HTR-8/SVneo (cell line): Measurements from ENCODE around the gene SCOC.
"Not testable (repeated sequence)": the region's sequence is repeated elsewhere in the genome, so short reads cannot be mapped to it uniquely, and the experiment has no call there.

Source experiments
- DNase-seq: peaks from one replicate; pipeline ENCODE4 v3.0.0; 2011; ENCODE audit warnings: low spot score, mixed read lengths; ENCODE audit not compliant: insufficient read length
- FAIRE-seq: peaks from 2 replicates; lab custom pipeline; 2011; peaks lifted over from hg19 to GRCh38; lab: Jason Lieb, UNC

SCOC gene

DNA sequence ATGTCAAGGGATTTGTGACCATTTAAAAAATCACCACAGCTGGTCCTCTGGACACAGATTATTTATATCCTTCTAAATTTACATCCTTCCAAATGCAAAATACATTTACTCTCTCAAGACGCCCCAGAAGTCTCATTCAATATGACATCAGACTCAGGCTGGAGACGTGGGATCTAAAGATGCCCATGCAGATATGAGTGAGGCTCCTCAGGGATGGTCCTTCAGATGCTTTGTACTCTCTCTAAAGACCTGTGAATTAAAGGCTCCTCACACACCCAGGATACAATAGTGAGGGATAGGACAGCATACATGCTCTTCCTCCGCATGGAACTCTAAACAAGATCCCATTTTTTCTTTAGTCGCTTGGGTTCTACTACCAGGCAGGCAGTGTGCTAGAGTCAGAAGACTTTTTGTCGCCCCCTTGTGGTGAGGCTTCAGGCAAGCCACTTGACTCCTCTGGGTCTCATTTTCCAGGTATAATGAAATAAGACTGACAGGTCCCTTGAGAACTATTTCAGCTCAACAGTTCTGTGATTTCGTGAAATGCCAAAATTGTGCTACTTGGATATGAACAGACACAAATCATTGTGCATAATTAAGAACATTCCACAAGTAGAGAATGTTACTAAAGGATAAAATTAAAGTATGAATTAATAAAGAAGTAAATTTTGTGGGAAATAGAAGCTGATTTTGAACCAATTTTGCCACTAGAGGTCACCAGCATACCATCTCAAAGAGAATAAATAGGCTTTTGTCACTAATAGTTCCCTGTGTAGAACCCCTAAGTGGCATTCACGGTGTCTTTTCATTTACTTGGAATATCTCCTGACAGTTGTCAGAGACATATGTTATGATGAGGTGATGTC, 13.7 kb upstream of the SCOC start:
- DNase-seq (peak; percentile 62), FAIRE-seq (no peak)

GRCh38 chr4:140361099-140361498, 12.3 kb upstream of the SCOC start:
- FAIRE-seq: no peak
- DNase-seq: no peak

GRCh38 chr4:140363051-140363450, 10.4 kb upstream of the SCOC start:
- no peak for DNase-seq
- FAIRE-seq: no peak

GRCh38 chr4:140363558-140363957, 9.9 kb upstream of the SCOC start:
- FAIRE-seq: no peak
- no peak for DNase-seq

GRCh38 chr4:140367738-140368137, 5.7 kb upstream of the SCOC start:
- DNase-seq (no peak), FAIRE-seq (no peak)

GRCh38 chr4:140368686-140369085, 4.8 kb upstream of the SCOC start:
- DNase-seq (no peak), FAIRE-seq (no peak)

GRCh38 chr4:140372751-140373327, 607 bp upstream of the SCOC start:
- FAIRE-seq: no peak
- DNase-seq: no peak

- FAIRE-seq (no peak), DNase-seq (no peak)
Measured at GRCh38 chr4:140374130-140374477, 658 bp downstream of the SCOC start.

- FAIRE-seq (no peak), DNase-seq (no peak)
Measured at GRCh38 chr4:140382732-140383131, 9.3 kb downstream of the SCOC start.

DNA sequence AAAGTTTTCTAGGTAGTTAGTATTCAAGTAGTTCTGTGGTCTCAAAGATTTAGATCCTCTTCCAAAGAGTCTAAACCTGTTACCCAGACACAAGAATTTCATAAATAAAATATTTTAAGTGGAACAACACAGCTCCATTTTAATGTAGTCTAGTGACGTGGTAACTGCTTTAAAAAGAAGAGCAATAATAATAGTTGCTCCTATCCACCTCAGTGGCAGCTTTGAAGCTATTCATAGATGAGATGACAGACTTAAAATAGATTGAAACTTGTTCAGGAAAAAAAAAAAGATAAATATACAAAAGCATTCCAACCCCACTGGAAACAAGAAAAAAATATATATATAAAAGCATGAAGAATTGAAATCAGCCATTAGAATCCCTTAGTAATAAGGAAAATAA, 14.6 kb downstream of the SCOC start:
- DNase-seq (no peak), FAIRE-seq (no peak)

- no peak for DNase-seq
- no peak for FAIRE-seq
Measured at GRCh38 chr4:140395668-140396067, 22.2 kb downstream of the SCOC start.

DNA sequence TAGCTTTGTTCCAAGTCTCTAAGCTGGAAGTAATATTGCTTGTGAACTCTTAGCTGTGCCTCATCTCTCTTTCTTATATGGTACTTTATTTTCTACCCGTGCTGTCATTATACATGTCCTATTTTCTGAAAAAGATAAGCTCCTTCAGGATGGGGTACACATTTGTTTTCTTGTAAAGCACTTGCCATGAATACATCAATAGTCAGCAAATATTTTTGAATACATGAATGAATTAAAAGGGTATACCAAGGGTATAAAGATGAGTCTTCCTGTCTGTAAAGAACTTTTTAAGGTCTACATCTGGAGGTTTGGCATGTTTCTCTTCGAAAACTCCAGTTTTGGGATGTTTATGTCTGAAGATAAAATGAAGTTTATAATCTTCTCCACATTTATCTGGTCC, 26.7 kb downstream of the SCOC start:
- DNase-seq (no peak), FAIRE-seq (no peak)

DNA sequence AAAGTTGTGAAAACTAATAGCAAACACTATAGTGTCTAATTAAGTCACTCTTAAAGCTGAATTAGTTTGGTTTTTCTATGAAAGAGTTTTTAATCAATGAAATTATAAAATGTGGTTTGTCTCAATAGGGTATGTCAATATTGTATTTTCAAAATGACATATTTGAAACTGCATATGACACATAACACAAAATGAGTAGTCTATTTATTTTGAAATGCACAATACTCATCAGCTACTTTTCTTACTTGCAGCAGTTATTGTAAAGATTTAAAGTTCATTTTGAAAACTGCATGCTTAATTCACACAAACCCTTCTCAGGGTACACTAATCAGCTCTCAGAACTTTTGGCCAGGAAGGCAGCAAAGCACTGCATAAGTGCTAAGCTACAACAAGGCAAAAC, 32.8 kb downstream of the SCOC start:
- DNase-seq (no peak), FAIRE-seq (no peak)

GRCh38 chr4:140408974-140409373, 35.5 kb downstream of the SCOC start:
- no peak for FAIRE-seq

DNA sequence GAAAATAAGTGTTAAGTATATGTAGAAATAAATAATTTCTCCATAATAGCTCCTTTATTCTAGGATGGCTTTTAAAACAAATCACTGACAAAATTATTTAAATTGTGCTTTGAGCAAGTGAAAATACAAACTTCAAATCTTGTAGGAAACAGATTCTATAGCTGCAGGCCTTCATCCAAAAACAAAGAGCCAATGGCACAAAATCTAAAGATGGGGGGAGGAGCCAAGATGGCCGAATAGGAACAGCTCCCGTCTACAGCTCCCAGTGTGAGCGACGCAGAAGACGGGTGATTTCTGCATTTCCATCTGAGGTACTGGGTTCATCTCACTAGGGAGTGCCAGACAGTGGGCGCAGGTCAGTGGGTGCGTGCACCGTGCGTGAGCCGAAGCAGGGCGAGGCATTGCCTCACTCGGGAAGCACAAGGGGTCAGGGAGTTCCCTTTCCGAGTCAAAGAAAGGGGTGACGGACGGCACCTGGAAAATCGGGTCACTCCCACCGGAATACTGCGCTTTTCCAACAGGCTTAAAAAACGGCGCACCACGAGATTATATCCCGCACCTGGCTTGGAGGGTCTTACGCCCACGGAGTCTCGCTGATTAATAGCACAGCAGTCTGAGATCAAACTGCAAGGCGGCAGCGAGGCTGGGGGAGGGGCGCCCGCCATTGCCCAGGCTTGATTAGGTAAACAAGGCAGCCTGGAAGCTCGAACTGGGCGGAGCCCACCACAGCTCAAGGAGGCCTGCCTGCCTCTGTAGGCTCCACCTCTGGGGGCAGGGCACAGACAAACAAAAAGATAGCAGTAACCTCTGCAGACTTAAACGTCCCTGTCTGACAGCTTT, 39.9 kb downstream of the SCOC start:
- FAIRE-seq, DNase-seq: not testable (repeated sequence)

More at GRCh38 chr4:140408974-140409373, 35.5 kb downstream of the SCOC start:
- DNase-seq: no peak

DNA sequence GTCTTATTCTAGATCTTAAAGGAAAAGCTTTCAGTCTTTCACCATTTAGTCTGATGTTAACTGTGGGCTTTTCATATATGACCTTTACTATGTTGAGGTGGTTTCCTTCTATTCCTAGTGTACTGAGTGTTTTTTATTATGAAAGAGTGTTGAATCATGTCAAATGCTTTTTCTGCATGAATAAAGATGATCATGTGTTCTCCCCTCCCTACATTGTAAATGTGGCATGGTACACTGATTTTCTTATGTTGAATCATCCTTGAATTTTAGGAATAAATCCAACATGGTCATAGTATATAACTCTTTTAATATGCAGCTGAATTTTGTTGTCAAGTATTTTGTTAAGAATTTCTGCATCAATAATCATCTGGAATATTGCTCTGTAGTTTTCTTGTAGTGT, 49.7 kb downstream of the SCOC start:
- no peak for FAIRE-seq

GRCh38 chr4:140426610-140427105, 53.2 kb downstream of the SCOC start:
- no peak for FAIRE-seq
- peak; percentile 1 for DNase-seq

More for the DNA sequence above, 49.7 kb downstream of the SCOC start:
- DNase-seq: no peak

DNA sequence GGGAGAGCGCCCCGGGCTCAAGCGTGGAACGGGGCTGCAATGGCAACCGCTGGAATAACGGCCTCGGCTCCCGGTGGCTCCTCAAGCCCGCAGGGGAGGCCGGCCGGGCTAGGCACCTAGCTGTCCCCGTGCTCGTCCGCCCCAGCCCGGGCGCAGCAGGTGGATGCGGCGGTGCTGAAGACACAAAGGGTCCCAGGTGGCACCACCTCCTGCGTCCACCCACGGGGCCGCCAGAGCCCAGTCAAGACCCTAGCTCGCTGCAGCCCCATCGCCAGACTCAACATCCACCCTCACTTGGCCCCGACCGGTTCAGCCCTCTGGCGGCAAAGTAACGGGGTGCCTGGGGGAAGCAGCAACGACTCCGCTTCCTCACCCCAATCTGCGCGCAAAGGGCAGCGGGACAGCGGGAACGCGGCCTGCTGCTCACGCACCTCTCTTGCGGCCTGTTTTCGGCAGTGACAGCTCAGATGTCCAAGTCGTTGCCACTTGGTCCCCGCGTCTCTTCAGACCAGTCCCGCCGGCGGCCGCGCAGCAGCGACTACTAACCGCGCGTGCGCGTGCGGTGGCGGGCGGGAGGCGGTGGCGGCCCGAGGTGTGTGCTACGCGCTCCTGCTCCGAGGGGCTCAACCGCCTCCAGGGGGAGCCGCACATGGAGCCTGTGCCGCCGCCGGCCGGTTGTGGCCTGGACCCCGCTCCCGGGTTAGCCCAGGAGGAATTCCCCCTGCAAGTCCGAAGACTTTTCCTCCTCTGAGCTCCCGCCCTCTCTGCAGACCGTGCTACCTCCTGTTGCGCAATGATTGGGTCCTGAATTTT, 53.9 kb downstream of the SCOC start, which contains the start of gene CLGN:
TSS of gene CLGN (minus strand) at position 543 of the 813 bp plus-strand sequence. CDS start 14,570 bp downstream, outside the sequence.
- peak; percentile 79 for DNase-seq

GRCh38 chr4:140427919-140428471, 54.5 kb downstream of the SCOC start:
- DNase-seq: no peak
- FAIRE-seq: no peak

More for the DNA sequence above, 53.9 kb downstream of the SCOC start, which contains the start of gene CLGN:
- FAIRE-seq: peak; percentile 79
